KMS-11 (cell line): Measurements from ENCODE around the gene CADPS2.

ENCODE experiments used
- H2AFZ ChIP-seq: fragments of 200-600 bp; sonication (generic); 2 replicates; pipeline ENCODE4 v1.6.1; 2016; ENCODE audit warnings: antibody characterized with exemption, mixed run types, low read depth
- H3K27ac ChIP-seq: fragments of 200-600 bp; sonication (generic); 2 replicates; pipeline ENCODE4 v1.6.1; 2016; ENCODE audit warnings: mild to moderate bottlenecking, mixed run types
- H3K27me3 ChIP-seq: fragments of 200-600 bp; sonication (generic); 2 replicates; pipeline ENCODE4 v1.6.1; 2017; ENCODE audit warnings: mild to moderate bottlenecking, low read depth, mixed run types, moderate library complexity; ENCODE audit not compliant: insufficient read depth
- H3K36me3 ChIP-seq: fragments of 200-600 bp; sonication (generic); 2 replicates; pipeline ENCODE4 v1.6.1; 2017; ENCODE audit warnings: mild to moderate bottlenecking, mixed run types; ENCODE audit not compliant: insufficient read depth
- H3K4me1 ChIP-seq: fragments of 200-600 bp; sonication (generic); 2 replicates; pipeline ENCODE4 v1.6.1; 2016; ENCODE audit warnings: mild to moderate bottlenecking, low read depth, mixed run types; ENCODE audit not compliant: poor library complexity, severe bottlenecking
- H3K4me2 ChIP-seq: fragments of 200-600 bp; sonication (generic); 2 replicates; pipeline ENCODE4 v1.7.0; 2016; ENCODE audit warnings: mild to moderate bottlenecking, mixed run types
- H3K4me3 ChIP-seq: fragments of 200-600 bp; sonication (generic); IDR thresholded peaks from 2 replicates; pipeline ENCODE4 v1.6.1; 2017; ENCODE audit warnings: low read depth, low read length, mixed read lengths; ENCODE audit not compliant: insufficient read depth
- H3K79me2 ChIP-seq: fragments of 200-600 bp; sonication (generic); 2 replicates; pipeline ENCODE4 v1.6.1; 2016; ENCODE audit warnings: low read depth, mixed run types; ENCODE audit not compliant: insufficient read depth
- H3K9ac ChIP-seq: fragments of 200-600 bp; sonication (generic); 2 replicates; pipeline ENCODE4 v1.6.1; 2016; ENCODE audit warnings: mild to moderate bottlenecking, mixed run types
- H4K20me1 ChIP-seq: fragments of 200-600 bp; sonication (generic); 2 replicates; pipeline ENCODE4 v1.6.1; 2016; ENCODE audit warnings: mild to moderate bottlenecking, mixed run types; ENCODE audit not compliant: insufficient read depth
- TF ChIP-seq, protein P1 (sequence below): fragments of 200-600 bp; sonication (generic); conservative IDR thresholded peaks from 2 replicates; pipeline ENCODE4 v1.6.1; 2017; ENCODE audit warnings: low read depth, mild to moderate bottlenecking, antibody characterized with exemption, low read length, moderate library complexity, mixed read lengths

The CADPS2 gene

DNA sequence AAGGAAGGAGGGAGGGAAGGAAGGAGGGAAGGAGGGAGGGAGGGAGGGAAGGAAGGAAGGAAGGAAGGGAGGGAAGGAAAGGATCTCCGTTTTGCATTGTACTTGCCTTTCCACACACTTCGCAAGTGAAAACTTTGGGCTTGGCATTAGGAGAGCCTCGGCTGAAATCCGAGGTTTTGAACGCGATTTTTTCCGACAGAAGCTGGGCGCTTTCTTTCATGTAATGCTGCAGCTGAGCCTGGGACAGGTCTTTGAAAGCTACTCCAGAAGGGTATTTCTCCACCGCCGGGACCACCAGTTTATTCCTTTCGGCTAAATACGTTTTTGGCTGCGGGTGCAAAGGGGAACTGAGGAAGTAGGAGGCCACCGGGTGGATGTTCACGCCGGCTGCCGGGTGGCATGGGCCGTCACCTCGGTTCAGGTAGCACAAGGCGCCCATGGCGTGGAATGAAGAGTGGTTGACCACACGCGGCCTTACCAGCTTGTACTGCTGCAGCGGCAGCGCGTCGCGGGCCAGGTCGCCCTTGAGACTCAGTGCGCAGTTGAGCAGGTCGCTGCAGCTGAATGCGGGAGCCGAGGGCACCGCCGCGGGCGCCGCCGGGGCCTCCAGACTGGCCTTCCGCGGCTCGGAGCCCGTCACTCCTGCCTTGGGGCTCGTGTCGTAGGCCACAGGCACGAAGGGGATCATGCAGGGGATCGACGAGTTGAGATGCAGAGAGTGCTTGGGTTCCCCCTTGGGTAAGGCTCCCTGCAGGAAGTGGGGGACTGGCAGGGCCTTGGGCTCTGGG lies 582.5 kb downstream of the CADPS2 start:
- no peaks in the 10 kb centered on the region for H3K27me3 ChIP-seq
- no peaks in the 10 kb centered on the region for H3K36me3 ChIP-seq
- peaks cover 26% of the 10 kb centered on the region for H3K79me2 ChIP-seq
- H3K4me2 ChIP-seq: no peak overlapping the region
- H3K9ac ChIP-seq: no peak overlapping the region
- no peak overlapping the region for H2AFZ ChIP-seq
- TF ChIP-seq, protein P1, sequence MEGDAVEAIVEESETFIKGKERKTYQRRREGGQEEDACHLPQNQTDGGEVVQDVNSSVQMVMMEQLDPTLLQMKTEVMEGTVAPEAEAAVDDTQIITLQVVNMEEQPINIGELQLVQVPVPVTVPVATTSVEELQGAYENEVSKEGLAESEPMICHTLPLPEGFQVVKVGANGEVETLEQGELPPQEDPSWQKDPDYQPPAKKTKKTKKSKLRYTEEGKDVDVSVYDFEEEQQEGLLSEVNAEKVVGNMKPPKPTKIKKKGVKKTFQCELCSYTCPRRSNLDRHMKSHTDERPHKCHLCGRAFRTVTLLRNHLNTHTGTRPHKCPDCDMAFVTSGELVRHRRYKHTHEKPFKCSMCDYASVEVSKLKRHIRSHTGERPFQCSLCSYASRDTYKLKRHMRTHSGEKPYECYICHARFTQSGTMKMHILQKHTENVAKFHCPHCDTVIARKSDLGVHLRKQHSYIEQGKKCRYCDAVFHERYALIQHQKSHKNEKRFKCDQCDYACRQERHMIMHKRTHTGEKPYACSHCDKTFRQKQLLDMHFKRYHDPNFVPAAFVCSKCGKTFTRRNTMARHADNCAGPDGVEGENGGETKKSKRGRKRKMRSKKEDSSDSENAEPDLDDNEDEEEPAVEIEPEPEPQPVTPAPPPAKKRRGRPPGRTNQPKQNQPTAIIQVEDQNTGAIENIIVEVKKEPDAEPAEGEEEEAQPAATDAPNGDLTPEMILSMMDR: no peak
- no peaks in the 10 kb centered on the region for H4K20me1 ChIP-seq
- peaks cover 4% of the 10 kb centered on the region for H3K4me1 ChIP-seq
- H3K27ac ChIP-seq: no peak overlapping the region
- no peak overlapping the region for H3K4me3 ChIP-seq

DNA sequence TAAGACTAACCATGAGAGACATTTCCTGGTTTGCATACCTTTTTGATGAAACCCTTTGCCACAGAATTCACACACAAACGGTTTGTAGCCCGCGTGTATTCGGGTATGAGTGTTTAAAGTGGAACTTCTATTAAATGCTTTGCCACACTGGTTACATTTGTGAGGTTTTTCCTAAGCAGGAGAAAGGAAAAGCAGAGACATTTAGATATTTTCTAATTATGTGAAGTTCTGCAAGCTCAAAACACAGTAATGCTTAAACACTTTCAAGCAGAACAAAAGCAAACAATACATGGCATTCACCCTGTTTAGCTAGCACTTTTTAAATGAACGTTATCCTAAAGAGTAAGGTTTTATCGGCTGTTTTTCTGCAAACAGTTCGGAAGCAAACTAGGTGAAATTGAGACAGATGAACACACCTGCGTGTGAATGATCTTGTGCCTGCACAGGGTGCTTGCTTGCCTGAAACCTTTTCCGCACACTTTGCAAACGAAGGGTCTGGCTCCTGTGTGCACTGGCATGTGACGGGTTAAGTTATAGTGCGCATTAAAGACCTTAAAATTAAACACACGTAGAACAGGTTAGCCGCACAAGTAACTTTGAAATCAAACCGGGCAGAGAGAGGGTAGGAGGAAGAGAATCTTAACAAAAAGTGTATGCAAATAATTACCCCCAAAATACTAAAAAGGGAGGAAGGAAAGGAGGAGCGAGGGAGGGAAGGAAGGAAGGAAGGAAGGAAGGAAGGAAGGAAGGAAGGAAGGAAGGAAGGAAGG lies 583.3 kb downstream of the CADPS2 start:
- no peaks in the 10 kb centered on the region for H3K27me3 ChIP-seq
- H2AFZ ChIP-seq: no peak overlapping the region
- TF ChIP-seq, protein P1: no peak
- no peaks in the 10 kb centered on the region for H3K36me3 ChIP-seq
- no peaks in the 10 kb centered on the region for H4K20me1 ChIP-seq
- no peak overlapping the region for H3K9ac ChIP-seq
- H3K4me2 ChIP-seq: no peak overlapping the region
- peaks cover 2% of the 10 kb centered on the region for H3K4me1 ChIP-seq
- no peak overlapping the region for H3K4me3 ChIP-seq
- H3K79me2 ChIP-seq: peaks cover 18% of the 10 kb centered on the region
- no peak overlapping the region for H3K27ac ChIP-seq

DNA sequence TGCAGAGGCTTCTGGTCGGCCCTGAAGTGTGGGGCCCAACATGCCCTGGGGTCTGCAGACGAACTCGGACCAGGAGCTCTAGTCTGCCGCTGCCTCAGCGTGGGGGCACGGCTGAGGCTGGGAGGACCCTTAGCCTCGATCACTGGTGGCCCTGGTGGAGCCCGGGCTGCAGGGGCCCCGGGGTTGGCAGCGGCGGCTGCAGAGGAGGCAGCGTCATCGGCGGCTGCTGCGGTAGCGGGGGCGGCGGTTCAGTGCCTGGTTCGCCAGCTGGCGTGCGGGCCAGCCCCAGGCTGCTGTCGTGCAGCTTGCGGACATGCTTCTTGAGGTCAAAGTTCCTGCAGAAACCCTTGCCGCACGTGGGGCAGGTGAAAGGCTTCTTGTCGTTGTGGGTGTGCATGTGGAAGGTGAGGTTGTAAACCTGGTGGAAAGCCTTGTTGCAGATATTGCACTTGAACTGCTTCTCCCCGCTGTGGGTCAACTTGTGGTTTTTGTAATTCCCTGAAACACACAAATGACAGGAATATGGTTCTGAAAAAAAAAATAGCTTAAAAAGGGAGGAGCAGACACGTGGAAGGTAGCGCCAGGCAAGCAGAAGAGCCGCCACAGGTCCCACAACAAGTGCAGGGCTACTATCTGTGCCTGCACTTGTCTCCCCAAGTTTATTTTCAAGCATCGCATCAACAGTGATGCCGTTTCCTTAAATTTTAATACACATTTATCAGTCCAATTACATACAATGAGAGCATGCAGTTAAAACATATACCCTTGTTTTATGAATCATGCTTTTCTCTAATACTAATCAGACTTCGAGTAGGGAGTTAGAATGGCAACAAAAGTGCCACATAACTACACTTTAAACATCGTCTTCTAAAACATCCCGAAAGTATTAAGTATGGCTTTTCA lies 584.2 kb downstream of the CADPS2 start:
- Histone ChIP-seq H3K36me3 (no peaks in the 10 kb centered on the region), H3K79me2 (peaks cover 10% of the 10 kb centered on the region), H3K27ac (no peak overlapping the region), H4K20me1 (no peaks in the 10 kb centered on the region), H3K27me3 (no peaks in the 10 kb centered on the region), H3K9ac (no peak overlapping the region), H2AFZ (no peak overlapping the region), H3K4me1 (no peaks in the 10 kb centered on the region), H3K4me3 (no peak overlapping the region), H3K4me2 (no peak overlapping the region)
- TF ChIP-seq, protein P1: no peak
